Stimulated activated CD4-positive, alpha-beta T cell treated with anti-CD3 and anti-CD28 coated beads, Interleukin-2, amount 100 ng/mL, for 4 hours (primary cell): ENCODE measurements around the gene HECW1.

Experiments
- DNase-seq: peaks from one replicate; pipeline ENCODE4 v3.0.0-alpha.2; 2020; ENCODE audit warnings: low read depth

The HECW1 gene

GRCh38 chr7:43612599-43613589 lies 500.4 kb downstream of the HECW1 start:
- DNase-seq: no peak
